LNCAP (cell line): Measurements from ENCODE around the gene CLHC1.

Experiments used
- TF ChIP-seq, protein P1 (sequence below): fragments of 450-650 bp; IDR thresholded peaks from 2 replicates; pipeline ENCODE4 v1.5.1; 2017; ENCODE audit warnings: mild to moderate bottlenecking

Gene CLHC1

DNA sequence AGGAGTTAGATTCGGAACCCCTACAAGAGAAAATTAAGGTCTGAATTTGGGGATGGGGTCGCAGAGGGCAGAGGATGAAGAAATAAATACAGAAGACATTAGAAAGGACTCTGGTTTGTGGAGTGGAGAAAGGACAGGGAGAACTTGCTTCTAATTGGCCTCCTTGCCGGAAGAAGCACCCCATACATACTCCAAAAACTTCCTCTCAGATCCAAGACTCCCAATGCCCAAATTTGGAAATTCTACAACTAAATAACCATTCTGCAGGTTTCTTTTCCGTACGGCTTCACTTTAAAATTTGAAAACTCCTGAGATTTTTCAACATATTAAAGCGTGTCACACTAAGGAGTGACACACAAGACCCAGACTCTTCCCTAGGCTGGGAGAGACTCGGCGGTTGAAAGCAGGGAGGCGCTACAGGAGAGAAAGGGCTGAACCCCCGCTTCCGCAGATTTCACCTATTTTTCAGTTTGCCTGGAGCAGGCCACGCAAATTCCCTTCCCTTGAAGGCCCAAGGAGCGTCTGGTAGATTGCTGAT lies 478 bp downstream of the CLHC1 start:
- TF ChIP-seq, protein P1, sequence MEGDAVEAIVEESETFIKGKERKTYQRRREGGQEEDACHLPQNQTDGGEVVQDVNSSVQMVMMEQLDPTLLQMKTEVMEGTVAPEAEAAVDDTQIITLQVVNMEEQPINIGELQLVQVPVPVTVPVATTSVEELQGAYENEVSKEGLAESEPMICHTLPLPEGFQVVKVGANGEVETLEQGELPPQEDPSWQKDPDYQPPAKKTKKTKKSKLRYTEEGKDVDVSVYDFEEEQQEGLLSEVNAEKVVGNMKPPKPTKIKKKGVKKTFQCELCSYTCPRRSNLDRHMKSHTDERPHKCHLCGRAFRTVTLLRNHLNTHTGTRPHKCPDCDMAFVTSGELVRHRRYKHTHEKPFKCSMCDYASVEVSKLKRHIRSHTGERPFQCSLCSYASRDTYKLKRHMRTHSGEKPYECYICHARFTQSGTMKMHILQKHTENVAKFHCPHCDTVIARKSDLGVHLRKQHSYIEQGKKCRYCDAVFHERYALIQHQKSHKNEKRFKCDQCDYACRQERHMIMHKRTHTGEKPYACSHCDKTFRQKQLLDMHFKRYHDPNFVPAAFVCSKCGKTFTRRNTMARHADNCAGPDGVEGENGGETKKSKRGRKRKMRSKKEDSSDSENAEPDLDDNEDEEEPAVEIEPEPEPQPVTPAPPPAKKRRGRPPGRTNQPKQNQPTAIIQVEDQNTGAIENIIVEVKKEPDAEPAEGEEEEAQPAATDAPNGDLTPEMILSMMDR, result no peak

DNA sequence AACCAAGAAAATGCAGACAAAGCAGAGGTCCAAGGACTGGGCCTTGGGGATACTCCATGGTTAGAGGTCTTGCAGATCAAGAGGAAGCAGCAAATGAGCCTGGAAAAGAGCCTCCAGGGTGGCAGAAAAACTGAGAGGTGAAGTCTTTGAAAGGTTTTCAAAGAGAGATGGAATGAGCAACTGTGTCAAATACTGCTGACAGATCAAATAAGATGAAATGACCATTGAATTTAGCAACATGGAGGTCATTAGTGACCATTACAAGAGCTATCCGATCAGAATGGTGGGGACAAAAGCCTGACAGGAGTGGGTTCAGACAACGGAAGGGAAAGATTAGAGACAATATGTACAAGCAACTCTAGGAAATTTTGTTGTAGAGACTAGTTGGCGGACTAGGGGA lies 1.5 kb downstream of the CLHC1 start:
- TF ChIP-seq, protein P1, result no peak

DNA sequence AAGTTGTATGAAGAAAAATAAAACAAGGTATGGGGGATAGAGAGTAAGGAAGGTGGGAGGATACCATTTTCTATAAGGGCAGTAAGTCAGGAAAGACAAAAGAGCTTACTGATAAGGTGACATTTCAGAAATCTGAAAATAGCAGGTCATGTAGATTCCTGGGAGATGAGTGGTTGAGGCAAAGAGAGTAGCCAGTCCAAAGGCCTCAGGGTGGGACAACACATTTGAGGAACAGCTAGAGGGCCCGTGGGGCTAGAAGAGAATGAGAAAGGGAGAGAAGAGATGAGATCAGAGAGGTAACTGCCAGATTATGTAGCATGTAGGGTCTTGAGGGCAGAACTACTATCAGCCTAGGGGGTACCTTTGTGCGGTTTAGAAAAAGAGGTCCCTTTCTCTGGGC lies 2.9 kb downstream of the CLHC1 start:
- TF ChIP-seq, protein P1, result no peak

DNA sequence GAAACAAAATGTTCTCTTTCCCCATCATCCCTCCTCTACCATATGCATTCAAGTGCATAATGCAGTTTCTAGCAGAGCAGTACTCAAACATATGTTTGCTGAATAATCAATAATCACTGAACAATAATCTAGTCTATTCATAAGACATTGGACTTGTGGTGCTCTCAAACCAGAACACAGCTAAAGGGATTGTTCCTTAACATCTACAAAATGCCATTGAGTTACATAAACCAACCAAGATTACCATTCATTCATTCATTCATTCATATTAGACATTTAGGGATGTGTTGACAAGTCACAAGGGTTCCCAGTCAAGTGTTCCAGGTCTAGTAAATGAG lies 3.9 kb downstream of the CLHC1 start:
- TF ChIP-seq, protein P1, result no peak

DNA sequence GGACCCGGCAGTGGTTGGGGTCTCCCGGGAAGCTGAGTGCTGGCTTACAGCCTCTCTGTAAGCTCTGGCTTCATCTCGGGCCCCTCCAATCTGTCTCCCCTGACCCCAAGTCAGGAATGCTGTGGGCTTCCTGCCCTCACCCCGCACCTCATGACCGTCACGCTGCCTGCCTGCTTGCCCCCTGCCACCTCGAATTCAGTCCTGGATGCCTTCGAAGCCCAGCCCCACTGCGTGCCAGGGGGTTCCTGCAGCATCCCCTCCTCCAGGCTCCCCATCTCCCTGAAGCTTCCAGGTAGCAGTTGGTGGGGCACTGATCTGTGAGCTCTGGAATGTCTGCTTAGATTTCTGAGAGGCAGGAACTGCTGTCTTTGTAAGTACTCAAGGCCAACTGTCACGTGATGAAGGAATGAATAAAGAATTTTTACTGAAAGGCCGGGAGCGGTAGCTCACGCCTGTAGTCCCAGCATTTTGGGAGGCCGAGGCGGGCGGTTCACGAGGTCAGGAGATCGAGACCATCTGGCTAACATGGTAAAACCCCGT lies 6.5 kb downstream of the CLHC1 start:
- TF ChIP-seq, protein P1, result no peak

DNA sequence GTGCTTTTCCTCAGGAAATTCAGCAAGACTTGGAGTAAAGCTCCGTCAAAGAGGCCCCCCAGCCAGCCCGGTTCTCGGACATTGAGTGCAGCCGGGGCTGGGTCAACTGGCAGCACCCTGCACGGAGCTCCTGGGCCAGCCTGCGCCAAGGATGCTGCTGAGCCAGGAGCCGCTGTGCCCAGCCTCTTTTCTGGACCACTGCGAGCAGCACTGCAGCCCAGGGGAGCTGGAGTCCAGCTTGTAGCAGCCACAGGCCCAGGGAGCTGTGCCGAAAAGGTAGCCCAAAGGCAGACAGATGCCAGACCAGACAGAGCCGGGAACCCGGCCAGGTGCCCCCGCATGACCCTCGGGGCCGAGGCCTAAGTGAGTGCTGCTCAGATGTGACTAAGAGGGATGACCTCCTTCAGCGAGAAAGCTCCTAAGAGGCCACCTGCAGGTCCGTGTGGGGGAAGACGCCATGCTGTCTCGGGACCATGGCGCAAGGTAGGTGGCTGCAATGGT lies 7.3 kb downstream of the CLHC1 start:
- TF ChIP-seq, protein P1, result no peak

DNA sequence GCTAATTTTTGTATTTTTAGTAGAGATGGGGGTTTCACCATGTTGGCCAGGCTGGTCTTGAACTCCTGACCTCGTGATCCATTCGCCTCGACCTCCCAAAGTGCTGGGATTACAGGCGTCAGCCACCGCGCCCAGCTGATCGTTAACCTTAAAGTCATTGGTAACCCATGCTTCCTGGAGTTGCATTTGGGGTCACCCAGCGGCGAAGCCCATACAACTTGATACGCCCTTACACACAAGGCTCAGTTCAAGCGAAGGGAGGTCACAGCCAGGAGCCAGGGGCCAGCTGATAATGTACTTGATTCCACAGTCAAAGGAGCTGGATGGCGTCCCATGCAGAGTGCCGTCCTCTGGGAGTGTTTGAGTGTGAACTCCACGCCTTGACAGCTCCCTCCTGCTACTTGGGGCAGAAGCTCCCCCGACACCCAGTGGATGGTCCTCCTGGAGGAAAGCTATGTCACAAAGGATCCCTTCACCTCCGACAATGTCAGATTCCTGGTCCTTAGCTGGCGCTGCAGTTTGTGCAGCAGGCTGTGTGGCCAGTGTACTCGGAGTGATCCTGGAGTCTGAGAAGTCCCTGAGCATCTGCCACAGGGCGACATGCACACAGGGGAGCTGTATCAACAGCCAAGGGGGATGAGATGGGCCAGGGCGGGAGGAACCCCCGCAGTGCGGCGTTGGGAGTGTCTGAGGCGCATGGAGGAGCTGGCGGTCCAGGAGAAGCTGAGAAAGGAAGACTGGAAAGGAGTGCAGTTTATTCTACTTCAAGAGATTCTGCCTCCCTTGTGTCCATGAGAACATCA lies 7.9 kb downstream of the CLHC1 start:
- TF ChIP-seq, protein P1, result no peak
